Measurements from ENCODE around the gene NLGN1.
"Not testable (repeated sequence)": the region's sequence is repeated elsewhere in the genome, so short reads cannot be mapped to it uniquely, and the experiment has no call there.

The NLGN1 gene

GRCh38 chr3:173430576-173430975 is 33.0 kb downstream of the NLGN1 start:
- DNase-seq: no peak

- DNase-seq: no peak
Observed at GRCh38 chr3:173439004-173439403, 41.5 kb downstream of the NLGN1 start.

DNA sequence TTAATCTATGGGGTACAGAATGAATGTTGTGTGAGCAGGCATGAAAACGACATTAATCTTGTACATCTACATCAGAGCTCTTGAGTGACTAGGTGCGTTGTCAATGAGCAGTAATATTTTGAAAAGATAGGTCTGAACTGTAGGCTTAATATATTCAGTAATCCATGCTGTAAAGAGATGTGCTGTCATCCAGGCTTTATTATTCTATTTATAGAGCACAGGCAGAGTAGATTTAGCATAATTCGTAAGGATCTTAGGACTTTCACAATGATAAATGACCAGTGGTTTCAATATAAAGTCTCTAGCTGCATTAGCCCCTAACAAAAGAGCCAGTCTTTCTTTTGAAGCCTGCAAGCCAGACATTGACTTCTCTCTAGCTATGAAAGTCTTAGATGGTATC is 43.0 kb downstream of the NLGN1 start:
- DNase-seq: no peak

DNA sequence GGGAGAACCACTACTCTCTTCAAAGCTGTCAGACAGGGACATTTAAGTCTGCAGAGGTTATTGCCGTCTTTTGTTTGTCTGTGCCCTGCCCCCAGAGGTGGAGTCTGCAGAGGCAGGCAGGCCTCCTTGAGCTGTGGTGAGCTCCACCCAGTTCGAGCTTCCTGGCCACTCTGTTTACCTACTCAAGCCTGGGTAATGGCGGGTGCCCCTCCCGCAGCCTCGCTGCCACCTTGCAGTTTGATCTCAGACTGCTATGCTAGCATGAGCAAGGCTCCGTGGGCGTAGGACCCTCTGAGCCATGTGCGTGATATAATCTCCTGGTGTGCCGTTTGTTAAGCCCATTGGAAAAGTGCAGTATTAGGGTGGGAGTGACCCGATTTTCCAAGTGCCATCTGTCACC is 54.0 kb downstream of the NLGN1 start:
- DNase-seq: not testable (repeated sequence)

- no peak for DNase-seq
Observed at GRCh38 chr3:173463250-173463649, 65.7 kb downstream of the NLGN1 start.

- no peak for DNase-seq
Observed at GRCh38 chr3:173465112-173465511, 67.6 kb downstream of the NLGN1 start.

- DNase-seq: no peak
Observed at GRCh38 chr3:173465898-173466678, 68.5 kb downstream of the NLGN1 start.

GRCh38 chr3:173467501-173467900 is 70.0 kb downstream of the NLGN1 start:
- DNase-seq: no peak

DNA sequence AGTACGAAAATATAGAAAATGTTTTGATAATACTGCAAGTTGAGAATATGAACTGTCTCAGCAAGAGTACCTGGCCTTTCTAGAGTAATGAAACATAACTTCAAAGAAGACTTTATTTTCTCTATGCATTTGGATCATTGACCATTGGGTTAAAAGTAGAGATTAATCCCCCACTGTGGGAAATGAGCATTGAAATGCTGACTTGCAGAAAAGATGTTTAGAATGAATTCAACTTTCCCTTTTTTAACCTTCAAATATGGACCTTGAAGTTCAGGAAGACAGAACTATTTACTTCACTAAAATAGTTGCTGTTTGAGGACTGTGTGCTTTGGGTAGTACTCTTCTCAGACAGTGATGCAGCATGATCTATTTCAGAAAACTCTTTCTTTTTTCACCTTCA is 75.7 kb downstream of the NLGN1 start:
- no peak for DNase-seq

GRCh38 chr3:173479301-173479700 is 81.8 kb downstream of the NLGN1 start:
- no peak for DNase-seq

- DNase-seq: no peak
Observed at GRCh38 chr3:173501931-173502489, 104.5 kb downstream of the NLGN1 start.

DNA sequence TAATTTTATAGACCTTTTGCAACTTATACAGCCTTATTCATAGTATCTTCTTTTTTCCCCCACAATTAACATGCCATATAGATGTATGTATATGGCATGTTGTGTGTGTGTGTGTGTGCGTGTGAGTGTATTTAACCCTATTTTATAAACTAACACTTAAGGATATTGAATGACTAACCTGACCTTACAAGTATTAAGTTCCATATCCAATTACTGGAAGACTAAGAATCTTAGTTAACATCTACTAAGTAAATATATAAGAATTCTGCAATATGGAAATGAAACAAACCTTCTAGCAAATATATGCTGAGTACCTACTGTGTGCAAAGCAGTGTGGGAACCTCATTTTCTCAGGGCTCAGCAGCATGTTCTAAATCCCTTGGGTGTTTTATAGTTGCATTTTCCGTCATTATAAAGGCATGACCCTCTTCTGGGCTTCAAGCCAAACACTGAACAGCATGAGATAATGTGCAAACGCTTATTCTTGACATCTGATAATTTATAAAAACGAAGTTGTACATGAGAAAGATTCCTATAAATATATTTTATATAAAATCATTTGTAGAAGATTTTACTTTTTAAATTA is 105.5 kb downstream of the NLGN1 start:
- no peak for DNase-seq

GRCh38 chr3:173510565-173510964 is 113.0 kb downstream of the NLGN1 start:
- DNase-seq: no peak

- DNase-seq: no peak
Observed at GRCh38 chr3:173513123-173513522, 115.6 kb downstream of the NLGN1 start.

- DNase-seq: no peak
Observed at GRCh38 chr3:173529062-173529711, 131.6 kb downstream of the NLGN1 start.

GRCh38 chr3:173531602-173532001 is 134.1 kb downstream of the NLGN1 start:
- DNase-seq: no peak

GRCh38 chr3:173538410-173538809 is 140.9 kb downstream of the NLGN1 start:
- DNase-seq: no peak

GRCh38 chr3:173545590-173545989 is 148.0 kb downstream of the NLGN1 start:
- not testable (repeated sequence) for DNase-seq

GRCh38 chr3:173547070-173547469 is 149.5 kb downstream of the NLGN1 start:
- DNase-seq: no peak

- DNase-seq: no peak
Observed at GRCh38 chr3:173548261-173548660, 150.7 kb downstream of the NLGN1 start.

DNA sequence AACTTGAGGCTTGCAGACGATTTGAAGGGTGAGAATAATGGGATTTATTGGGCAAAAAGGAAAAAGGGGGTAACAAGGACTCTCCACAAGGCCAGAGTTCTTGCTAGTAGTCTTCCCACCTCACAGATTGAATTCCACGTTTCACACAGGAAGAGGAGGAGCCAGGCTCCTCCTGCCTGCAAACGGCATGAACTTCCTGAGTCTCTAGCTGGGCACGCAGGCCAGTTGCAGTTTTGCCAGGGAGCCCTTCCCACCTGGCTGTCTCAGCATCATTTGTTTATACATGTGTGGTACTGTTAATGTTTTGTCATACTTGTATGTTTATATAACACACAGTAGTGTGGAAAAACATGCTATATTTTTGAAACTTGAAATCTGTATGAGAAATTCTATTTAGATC is 155.0 kb downstream of the NLGN1 start:
- no peak for DNase-seq

GRCh38 chr3:173553635-173554280 is 156.2 kb downstream of the NLGN1 start:
- DNase-seq: no peak

- DNase-seq: no peak
Observed at GRCh38 chr3:173556546-173556945, 159.0 kb downstream of the NLGN1 start.
